H1 (cell line): ENCODE results near the gene PAX5. TPM values are rescaled to one million over a fixed set of nuclear protein-coding genes. Genes with fewer than 3 reads are reported as not detected.

Source experiments
- CTCF ChIA-PET: fragments of 300-600 bp; sonication (Branson Sonifier 250); formaldehyde crosslinking; loops from one replicate; lab custom pipeline; 2021; ENCODE audit not compliant: partially characterized antibody; lab: Charles Lee
- POLR2A ChIA-PET: fragments of 300-600 bp; sonication (Branson Sonifier 250); formaldehyde crosslinking; loops from one replicate; lab custom pipeline; 2021; ENCODE audit warnings: inconsistent platforms; ENCODE audit not compliant: partially characterized antibody; lab: Charles Lee
- DNase-seq, 2 experiments: peaks; one replicate each; pipeline versions ENCODE4 v3.0.0 to v3.0.0-alpha.2; 2010 to 2022; ENCODE audit warnings: low spot score in 2 of 2, low read depth in 1 of 2, mixed read lengths in 1 of 2
- FAIRE-seq: peaks from 2 replicates; lab custom pipeline; 2011; peaks lifted over from hg19 to GRCh38; lab: Jason Lieb, UNC
- H2AFZ ChIP-seq: 2 replicates; pipeline ENCODE4 v1.8.1; 2012; ENCODE audit warnings: low read length, inconsistent platforms
- H2AK5ac ChIP-seq: 2 replicates; pipeline ENCODE4 v1.6.1; 2013; ENCODE audit warnings: low read depth, low read length
- H2BK120ac ChIP-seq: replicated peaks from 2 replicates; pipeline ENCODE3; 2013; ENCODE audit warnings: low read depth, low read length, inconsistent platforms
- H2BK12ac ChIP-seq: 2 replicates; pipeline ENCODE4 v1.6.1; 2013; ENCODE audit warnings: low read depth, low read length
- H2BK15ac ChIP-seq: 2 replicates; pipeline ENCODE4 v1.6.1; 2013; ENCODE audit warnings: low read length
- H2BK20ac ChIP-seq: 2 replicates; pipeline ENCODE4 v1.6.1; 2013; ENCODE audit warnings: low read length
- H2BK5ac ChIP-seq: 2 replicates; pipeline ENCODE4 v1.6.1; 2013; ENCODE audit warnings: low read depth, low read length
- H3K14ac ChIP-seq: 2 replicates; pipeline ENCODE4 v1.6.1; 2013; ENCODE audit warnings: inconsistent platforms; ENCODE audit not compliant: insufficient read length
- H3K18ac ChIP-seq: 2 replicates; pipeline ENCODE4 v1.6.1; 2013; ENCODE audit warnings: low read length; ENCODE audit errors: extremely low read depth
- H3K23ac ChIP-seq: 2 replicates; pipeline ENCODE4 v1.6.1; 2013; ENCODE audit warnings: inconsistent platforms; ENCODE audit not compliant: insufficient read length
- H3K23me2 ChIP-seq: 2 replicates; pipeline ENCODE4 v1.6.1; 2013; ENCODE audit warnings: low read depth, low read length
- H3K27ac ChIP-seq: 2 replicates; pipeline ENCODE4 v1.6.1; 2011; ENCODE audit warnings: low read depth, low read length, inconsistent platforms
- H3K27me3 ChIP-seq, 4 experiments: replicated peaks in 1 of 4; 1 replicate in 1 of 4; 2 replicates in 3 of 4; pipeline versions ENCODE4 v1.6.1 to v1.8.1; 2011 to 2013; ENCODE audit warnings: low read length in 3 of 4, mild to moderate bottlenecking in 3 of 4, inconsistent platforms in 2 of 4, mixed read lengths in 2 of 4, moderate library complexity in 1 of 4; ENCODE audit not compliant: control insufficient read depth in 3 of 4, insufficient read depth in 3 of 4; ENCODE audit errors: extremely low read depth in 1 of 4
- H3K36me3 ChIP-seq, 4 experiments: 2 replicates each; pipeline versions ENCODE4 v1.6.1 to v1.8.1; 2011 to 2013; ENCODE audit warnings: mild to moderate bottlenecking in 4 of 4, low read length in 3 of 4, moderate library complexity in 2 of 4, control low read depth in 1 of 4, inconsistent platforms in 1 of 4; ENCODE audit not compliant: insufficient read depth in 4 of 4, control insufficient read depth in 2 of 4
- H3K4ac ChIP-seq: replicated peaks from 2 replicates; pipeline ENCODE3; 2013; ENCODE audit warnings: low read length, low read depth, mixed read lengths, inconsistent platforms; ENCODE audit not compliant: insufficient read length
- H3K4me1 ChIP-seq, 4 experiments: replicated peaks in 1 of 4; 1 replicate in 1 of 4; 2 replicates in 3 of 4; pipeline versions ENCODE4 v1.6.1 to v1.8.1; 2011 to 2013; ENCODE audit warnings: low read length in 3 of 4, inconsistent platforms in 2 of 4, mixed read lengths in 1 of 4; ENCODE audit not compliant: insufficient read depth in 4 of 4, control insufficient read depth in 3 of 4
- H3K4me2 ChIP-seq, 2 experiments: 2 replicates each; pipeline versions ENCODE4 v1.6.1 to v1.8.1; 2011 to 2013; ENCODE audit warnings: low read depth in 2 of 2, low read length in 2 of 2, control low read depth in 1 of 2, inconsistent platforms in 1 of 2, mild to moderate bottlenecking in 1 of 2; ENCODE audit not compliant: insufficient read depth in 1 of 2
- H3K4me3 ChIP-seq, 4 experiments: fragments of 200-600, 300-600 bp in 1 of 4; sonication (generic), shearing (Covaris generic), sonication (Bioruptor Twin) in 1 of 4; 2 replicates each; pipeline versions ENCODE4 v1.5.1 to v1.8.1; 2011 to 2016; ENCODE audit warnings: low read length in 4 of 4, low read depth in 3 of 4, control low read depth in 2 of 4, inconsistent platforms in 2 of 4, mild to moderate bottlenecking in 2 of 4, mixed read lengths in 1 of 4, moderate library complexity in 1 of 4; ENCODE audit not compliant: insufficient read depth in 2 of 4; ENCODE audit errors: extremely low read depth in 1 of 4
- H3K56ac ChIP-seq: replicated peaks from 2 replicates; pipeline ENCODE3; 2013; ENCODE audit warnings: low read depth, mild to moderate bottlenecking, mixed read lengths, low read length, inconsistent platforms; ENCODE audit not compliant: insufficient read length
- H3K79me1 ChIP-seq: 2 replicates; pipeline ENCODE4 v1.6.1; 2013; ENCODE audit warnings: low read depth, low read length, control low read depth
- H3K79me2 ChIP-seq, 2 experiments: 2 replicates each; pipeline versions ENCODE4 v1.6.1 to v1.8.1; 2012 to 2013; ENCODE audit warnings: low read length in 2 of 2, mild to moderate bottlenecking in 2 of 2, inconsistent platforms in 1 of 2; ENCODE audit not compliant: insufficient read depth in 2 of 2, control insufficient read depth in 1 of 2
- H3K9ac ChIP-seq, 4 experiments: replicated peaks in 1 of 4; 1 replicate in 1 of 4; 2 replicates in 3 of 4; pipeline versions ENCODE4 v1.6.1 to v1.8.1; 2011 to 2013; ENCODE audit warnings: low read depth in 3 of 4, low read length in 3 of 4, control low read depth in 2 of 4, mild to moderate bottlenecking in 2 of 4, moderate library complexity in 2 of 4, inconsistent platforms in 1 of 4; ENCODE audit errors: extremely low read depth in 1 of 4
- H3K9me3 ChIP-seq, 2 experiments: 2 replicates each; pipeline versions ENCODE4 v1.6.1 to v1.8.1; 2012 to 2013; ENCODE audit warnings: mild to moderate bottlenecking in 2 of 2, moderate library complexity in 2 of 2, control low read depth in 1 of 2, inconsistent platforms in 1 of 2, low read depth in 1 of 2, low read length in 1 of 2, mixed read lengths in 1 of 2; ENCODE audit not compliant: insufficient read depth in 2 of 2
- H4K20me1 ChIP-seq, 2 experiments: replicated peaks in 1 of 2; 2 replicates each; pipeline versions ENCODE3 to v1.8.1; 2011 to 2013; ENCODE audit warnings: inconsistent platforms in 2 of 2, low read length in 2 of 2, mild to moderate bottlenecking in 1 of 2; ENCODE audit not compliant: insufficient read depth in 2 of 2, control insufficient read depth in 1 of 2
- H4K5ac ChIP-seq: 2 replicates; pipeline ENCODE4 v1.6.1; 2013; ENCODE audit warnings: low read length, low read depth, mixed read lengths, inconsistent platforms; ENCODE audit not compliant: insufficient read length
- H4K8ac ChIP-seq: 2 replicates; pipeline ENCODE4 v1.8.0; 2013; ENCODE audit warnings: mild to moderate bottlenecking, moderate library complexity, low read length, inconsistent platforms; ENCODE audit not compliant: insufficient read depth; ENCODE audit errors: extremely low read depth
- H4K91ac ChIP-seq: replicated peaks from 2 replicates; pipeline ENCODE3; 2013; ENCODE audit warnings: low read length, mixed read lengths, inconsistent platforms; ENCODE audit not compliant: insufficient read length
- JUN ChIP-seq: IDR thresholded peaks from 2 replicates; pipeline ENCODE4 v1.6.1; 2011; ENCODE audit warnings: low read depth, mild to moderate bottlenecking, improper control_type of control experiment, low read length
- TBP ChIP-seq: IDR thresholded peaks from 2 replicates; pipeline ENCODE4 v1.6.1; 2011; ENCODE audit warnings: low read depth, low read length, improper control_type of control experiment
- WGBS, 2 experiments: shearing (Covaris generic) in 1 of 2; methylation state at CpG; one replicate each; pipeline versions ENCODE4 v1.1.6 to v1.1.7; 2013 to 2015; ENCODE audit warnings: low lambda C conversion rate in 2 of 2, mixed read lengths in 2 of 2, inconsistent platforms in 1 of 2, low coverage in 1 of 2, missing lambda C conversion rate in 1 of 2; ENCODE audit not compliant: insufficient replicate concordance in 2 of 2, insufficient coverage in 1 of 2, insufficient read length in 1 of 2; ENCODE audit errors: extremely low coverage in 1 of 2, missing lambda C conversion rate in 1 of 2; 5-methylcytosine and 5-hydroxymethylcytosine counted together
- polyA plus RNA-seq, 7 experiments: library from polyadenylated mRNA; depleted of rRNA in 3 of 7; stranded (reverse) in 5 of 7; unstranded in 2 of 7; fragments of >200 nt in 5 of 7; fragments of 200-250 nt in 2 of 7; gene quantifications; 1 replicate in 5 of 7; 2 replicates in 1 of 7; 4 replicates in 1 of 7; pipeline versions ENCODE4 v1.2.1 to v1.2.3, GENCODE V29; 2011 to 2013; ENCODE audit warnings: missing spikeins in 2 of 7, mixed read lengths in 2 of 7
- total RNA-seq: library from RNA; stranded (reverse); fragmentation: NEBNext Ultra II Directional; extraction: Animal tissue kit (Norgen Biotek cat#: 25700); gene quantifications from 2 replicates; pipeline ENCODE4 v1.2.1, GENCODE V29; 2021

Gene PAX5
- total and polyA plus RNA-seq, 2 of the 8 experiments (the other 6 are each of a cell fraction or from before 2014, with no cell fraction given): 0.29 to 0.43 TPM

DNA sequence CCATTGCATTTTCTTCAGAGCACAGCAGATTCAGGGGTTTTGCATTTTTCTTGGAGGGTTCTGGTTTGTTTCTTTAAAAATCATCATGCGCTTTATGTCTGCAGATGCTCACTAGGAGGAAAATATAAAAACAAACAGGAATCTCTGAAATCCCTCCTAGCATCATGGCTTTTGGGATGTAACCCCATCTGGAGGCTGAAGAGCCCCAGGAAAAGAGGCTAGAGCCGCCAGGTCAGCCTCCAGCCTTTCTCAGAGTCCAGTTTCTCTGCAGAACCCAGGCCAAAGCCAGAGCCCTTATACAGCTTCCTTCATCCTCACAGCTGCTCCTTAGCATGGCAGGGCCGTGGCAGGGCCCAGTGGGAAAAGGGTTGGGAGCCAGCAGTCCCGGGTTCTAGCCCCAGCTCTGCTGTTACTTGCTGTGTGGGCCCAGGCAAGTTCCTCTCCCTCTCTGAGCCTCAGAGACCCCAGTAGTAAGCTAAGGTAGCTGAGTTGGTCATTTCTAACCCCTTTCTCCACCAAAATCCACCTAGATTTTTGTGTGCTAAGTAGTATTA, 62.1 kb downstream of the PAX5 start:
- no peak overlapping the region for H2BK120ac ChIP-seq
- H3K27me3 ChIP-seq: peaks cover 0 to 3% (median under 1%) of the 10 kb centered on the region in 4 experiments; a peak in 1 of 7 replicates
- no peak overlapping the region for H2AK5ac ChIP-seq
- CTCF ChIA-PET: interaction anchor here (0.7 to 10.5 kb wide), 10 partner anchors 8 to 98 kb away, joined by 3 to 92 read pairs (median 4); no protein-coding TSS in a partner anchor
- no peaks in the 10 kb centered on the region for H4K20me1 ChIP-seq
- POLR2A ChIA-PET: interaction anchor here (0.9 kb wide), 1 partner anchor 15 kb away, joined by 3 read pairs; no protein-coding TSS in a partner anchor
- H4K8ac ChIP-seq: no peak overlapping the region
- H3K18ac ChIP-seq: no peak overlapping the region
- H2BK15ac ChIP-seq: no peak overlapping the region
- H3K14ac ChIP-seq: no peak overlapping the region
- no peaks in the 10 kb centered on the region for H3K23me2 ChIP-seq
- H3K4me1 ChIP-seq: no peaks in the 10 kb centered on the region
- no peak overlapping the region for H3K4me2 ChIP-seq
- peak; percentile 75 for TF ChIP-seq TBP
- TF ChIP-seq JUN: no peak
- H3K79me2 ChIP-seq: no peaks in the 10 kb centered on the region
- H3K27ac ChIP-seq: no peak overlapping the region
- no peak overlapping the region for H3K23ac ChIP-seq
- H3K79me1 ChIP-seq: no peaks in the 10 kb centered on the region
- H2BK12ac ChIP-seq: no peak overlapping the region
- no peak overlapping the region for H4K5ac ChIP-seq
- H3K9me3 ChIP-seq: no peaks in the 10 kb centered on the region
- FAIRE-seq (no peak), DNase-seq (peak in 1 of 2 experiments; percentile 39)
- H2BK5ac ChIP-seq: no peak overlapping the region
- no peak overlapping the region for H2BK20ac ChIP-seq
- no peak overlapping the region for H2AFZ ChIP-seq
- no peak overlapping the region for H3K4ac ChIP-seq
- H4K91ac ChIP-seq: no peak overlapping the region
- WGBS, 2 experiments: 60% methylated on average over 4 of the region's 4 CpGs; no CpG with 5 or more reads in 1 of the 2 experiments
- H3K56ac ChIP-seq: no peak overlapping the region
- no peaks in the 10 kb centered on the region for H3K36me3 ChIP-seq
- H3K4me3 ChIP-seq: no peak overlapping the region
- H3K9ac ChIP-seq: no peak overlapping the region
